Glutamatergic neuron (in vitro differentiated cells): Measurements from ENCODE around the gene NCLN. TPM values are rescaled to one million over a fixed set of nuclear protein-coding genes. Genes with fewer than 3 reads are reported as not detected.

Experiments
- DNase-seq: peaks from one replicate; pipeline ENCODE4 v3.0.0; 2022
- H3K27ac Mint-ChIP-seq: one replicate; pipeline ENCODE4 v1.8.0; 2020; ENCODE audit warnings: mild to moderate bottlenecking, mixed read lengths, inconsistent platforms; ENCODE audit not compliant: unreplicated experiment
- H3K27me3 Mint-ChIP-seq: one replicate; pipeline ENCODE4 v1.8.0; 2020; ENCODE audit warnings: mild to moderate bottlenecking, moderate library complexity, mixed read lengths, inconsistent platforms; ENCODE audit not compliant: unreplicated experiment
- H3K36me3 Mint-ChIP-seq: one replicate; pipeline ENCODE4 v1.8.0; 2020; ENCODE audit warnings: mild to moderate bottlenecking, mixed read lengths, inconsistent platforms; ENCODE audit not compliant: unreplicated experiment
- H3K4me1 Mint-ChIP-seq: one replicate; pipeline ENCODE4 v1.8.0; 2020; ENCODE audit warnings: mild to moderate bottlenecking, low read depth, mixed read lengths, inconsistent platforms; ENCODE audit not compliant: unreplicated experiment
- H3K4me3 Mint-ChIP-seq: one replicate; pipeline ENCODE4 v1.8.0; 2020; ENCODE audit warnings: mild to moderate bottlenecking, mixed read lengths, inconsistent platforms; ENCODE audit not compliant: unreplicated experiment
- H3K9me3 Mint-ChIP-seq: one replicate; pipeline ENCODE4 v1.8.0; 2020; ENCODE audit warnings: mild to moderate bottlenecking, moderate library complexity, mixed read lengths, inconsistent platforms; ENCODE audit not compliant: unreplicated experiment
- CTCF ChIP-seq: fragments of 200-600 bp; sonication (generic); IDR thresholded peaks from one replicate; pipeline ENCODE4 v1.5.0; 2021; ENCODE audit not compliant: partially characterized antibody, unreplicated experiment
- total RNA-seq: library from RNA; stranded (reverse); fragmentation: NEBNext Ultra II Directional; extraction: Animal tissue kit (Norgen Biotek cat#: 25700); gene quantifications from one replicate; pipeline ENCODE4 v1.2.1, GENCODE V29; 2021; ENCODE audit not compliant: unreplicated experiment

NCLN gene
- total RNA-seq, 1 donor from 2014 or later: 54.4 TPM

DNA sequence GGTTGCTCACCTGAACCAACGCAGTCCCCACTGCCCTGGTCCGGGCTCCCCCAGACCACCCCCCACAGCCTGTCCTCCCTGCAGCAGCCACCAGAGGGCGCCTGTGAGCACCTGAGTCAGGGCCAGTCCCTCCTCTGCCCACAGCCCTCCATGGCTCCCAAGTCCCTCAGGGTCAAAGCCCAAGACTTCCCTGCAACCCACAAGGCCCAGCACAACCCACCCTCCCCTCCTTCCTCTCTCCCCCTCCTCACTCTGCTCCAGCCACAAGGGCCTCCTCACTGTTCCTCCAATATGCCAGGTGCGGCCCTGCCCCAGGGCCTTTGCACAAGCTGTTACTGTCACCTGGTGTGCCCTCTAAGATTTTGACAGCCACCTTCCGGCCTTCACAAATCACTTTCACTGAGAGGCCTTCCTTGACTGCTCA, 39.0 kb upstream of the NCLN start:
- H3K4me1 Mint-ChIP-seq: peaks cover 10% of the 10 kb centered on the region
- peak; percentile 82 for TF ChIP-seq CTCF
- peak; percentile 59 for DNase-seq

DNA sequence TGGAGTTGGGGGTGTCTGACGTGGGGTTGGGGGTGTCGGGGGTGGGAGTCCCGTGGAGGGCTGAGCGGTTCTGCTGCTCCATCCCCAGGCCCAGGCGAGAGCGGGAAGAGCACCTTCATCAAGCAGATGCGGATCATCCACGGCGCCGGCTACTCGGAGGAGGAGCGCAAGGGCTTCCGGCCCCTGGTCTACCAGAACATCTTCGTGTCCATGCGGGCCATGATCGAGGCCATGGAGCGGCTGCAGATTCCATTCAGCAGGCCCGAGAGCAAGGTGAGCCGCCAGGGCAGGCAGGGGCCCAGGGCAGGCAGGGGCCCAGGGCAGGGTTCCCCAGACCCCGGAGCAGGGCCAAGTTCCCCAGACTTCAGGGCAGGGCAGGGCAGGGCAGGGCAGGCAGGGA, 37.2 kb upstream of the NCLN start:
- no peak overlapping the region for H3K4me3 Mint-ChIP-seq
- TF ChIP-seq CTCF: no peak
- H3K27ac Mint-ChIP-seq: no peak overlapping the region
- DNase-seq: no peak
- peaks cover 9% of the 10 kb centered on the region for H3K9me3 Mint-ChIP-seq
- H3K4me1 Mint-ChIP-seq: peaks cover 10% of the 10 kb centered on the region
- H3K36me3 Mint-ChIP-seq: no peaks in the 10 kb centered on the region
- peaks cover 1% of the 10 kb centered on the region for H3K27me3 Mint-ChIP-seq

More for the DNA sequence above, 39.0 kb upstream of the NCLN start:
- no peak overlapping the region for H3K4me3 Mint-ChIP-seq
- peak overlapping the region; percentile 62 for H3K27ac Mint-ChIP-seq
- H3K27me3 Mint-ChIP-seq: peaks cover 1% of the 10 kb centered on the region
- no peaks in the 10 kb centered on the region for H3K36me3 Mint-ChIP-seq
- H3K9me3 Mint-ChIP-seq: peaks cover 9% of the 10 kb centered on the region

GRCh38 chr19:3149089-3149488, 36.6 kb upstream of the NCLN start:
- no peak for TF ChIP-seq CTCF
- Mint-ChIP-seq H3K4me1 (peaks cover 10% of the 10 kb centered on the region), H3K27me3 (peaks cover 1% of the 10 kb centered on the region), H3K27ac (peak overlapping the region; percentile 33), H3K4me3 (no peak overlapping the region), H3K36me3 (no peaks in the 10 kb centered on the region), H3K9me3 (peaks cover 9% of the 10 kb centered on the region)
- no peak for DNase-seq

DNA sequence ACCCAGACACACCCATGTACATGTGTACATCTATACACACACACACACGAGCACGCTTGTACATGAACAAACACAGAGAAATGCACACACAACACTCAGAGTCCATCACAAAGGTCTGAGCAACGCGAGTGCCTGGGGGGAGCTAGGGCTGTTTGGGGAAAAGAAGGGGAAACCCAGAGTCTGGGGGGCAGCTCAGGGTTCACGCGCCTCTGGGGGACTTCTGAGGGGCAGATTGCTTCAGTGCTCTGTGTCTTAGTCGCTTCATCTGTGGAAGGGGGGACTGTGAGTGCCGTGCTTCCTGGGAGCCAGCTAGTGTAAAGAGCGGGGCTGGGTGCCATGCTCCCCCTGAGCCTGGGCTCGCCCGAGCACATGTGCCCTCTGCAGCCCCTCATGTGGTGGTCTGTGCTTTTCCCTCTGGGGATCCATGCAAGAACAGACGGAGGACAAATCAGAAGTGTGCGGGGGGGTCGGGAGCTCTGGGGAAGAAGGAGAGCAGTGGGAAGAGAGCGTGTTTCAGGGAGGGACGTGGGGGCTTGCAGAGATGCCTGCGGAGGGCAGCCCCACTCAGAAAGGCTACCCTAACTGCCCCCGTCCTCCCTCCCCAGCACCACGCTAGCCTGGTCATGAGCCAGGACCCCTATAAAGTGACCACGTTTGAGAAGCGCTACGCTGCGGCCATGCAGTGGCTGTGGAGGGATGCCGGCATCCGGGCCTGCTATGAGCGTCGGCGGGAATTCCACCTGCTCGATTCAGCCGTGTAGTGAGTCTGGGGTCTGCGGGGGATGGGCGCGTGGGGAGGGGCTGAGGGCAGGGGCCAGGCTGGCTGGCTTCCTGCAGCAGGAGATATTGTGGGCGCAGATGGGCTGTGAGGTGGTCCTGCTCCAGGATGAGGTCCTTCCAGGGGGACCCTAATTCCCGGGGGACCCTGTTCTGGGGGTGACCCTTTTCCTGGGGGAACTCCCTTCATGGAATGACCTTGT, 35.9 kb upstream of the NCLN start:
- Mint-ChIP-seq H3K9me3 (peaks cover 9% of the 10 kb centered on the region), H3K27ac (peak overlapping the region; percentile 33), H3K4me1 (peaks cover 12% of the 10 kb centered on the region), H3K36me3 (no peaks in the 10 kb centered on the region), H3K27me3 (peaks cover 1% of the 10 kb centered on the region), H3K4me3 (no peak overlapping the region)
- no peak for TF ChIP-seq CTCF
- no peak for DNase-seq

DNA sequence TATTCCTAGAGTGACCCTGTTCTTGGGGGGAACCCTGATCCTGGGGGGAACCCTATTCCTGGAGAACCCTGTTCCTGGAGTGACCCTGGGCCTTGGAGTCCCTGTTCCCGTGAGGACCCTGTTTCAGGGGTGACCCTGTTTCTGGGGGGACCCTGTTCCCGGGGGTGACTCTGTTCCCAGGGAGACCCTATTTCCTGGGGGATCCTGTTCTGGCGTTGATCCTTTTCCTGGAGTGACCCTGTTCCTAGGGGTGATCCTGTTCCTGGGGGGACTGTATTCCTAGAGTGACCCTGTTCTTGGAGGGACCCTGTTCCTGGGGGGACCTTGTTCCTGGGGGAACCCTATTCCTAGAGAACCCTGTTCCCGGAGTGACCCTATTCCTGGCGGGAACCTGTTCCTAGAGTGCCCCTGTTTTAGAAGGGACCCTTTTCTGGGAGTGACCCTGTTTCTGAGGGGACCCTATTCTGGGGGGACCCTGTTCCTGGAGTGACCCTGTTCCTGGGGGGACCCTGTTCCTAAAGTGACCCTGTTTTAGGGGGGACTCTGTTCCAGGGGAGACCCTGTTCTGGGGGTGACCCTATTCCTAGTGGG, 34.9 kb upstream of the NCLN start:
- no peak for DNase-seq
- H3K36me3 Mint-ChIP-seq: no peaks in the 10 kb centered on the region
- H3K4me3 Mint-ChIP-seq: no peak overlapping the region
- H3K4me1 Mint-ChIP-seq: peaks cover 17% of the 10 kb centered on the region
- H3K27ac Mint-ChIP-seq: no peak overlapping the region
- TF ChIP-seq CTCF: no peak
- H3K9me3 Mint-ChIP-seq: peaks cover 9% of the 10 kb centered on the region
- peaks cover 2% of the 10 kb centered on the region for H3K27me3 Mint-ChIP-seq
